IPS DF 6.9 (cell line): Measurements from ENCODE around the gene BCAN.

Source experiments
- DNase-seq: peaks from one replicate; pipeline ENCODE4 v3.0.0-alpha.2; 2013; ENCODE audit warnings: low read depth, low spot score
- H3K27ac ChIP-seq: one replicate; pipeline ENCODE4 v1.5.1; 2013; ENCODE audit warnings: low read length, control low read depth
- H3K27me3 ChIP-seq: 2 replicates; pipeline ENCODE4 v1.6.1; 2013; ENCODE audit warnings: mild to moderate bottlenecking, low read length; ENCODE audit not compliant: control insufficient read depth, insufficient read depth
- H3K36me3 ChIP-seq: 2 replicates; pipeline ENCODE4 v1.6.1; 2013; ENCODE audit warnings: low read length; ENCODE audit not compliant: control insufficient read depth, insufficient read depth
- H3K4me1 ChIP-seq: 2 replicates; pipeline ENCODE4 v1.6.1; 2013; ENCODE audit warnings: low read length; ENCODE audit not compliant: control insufficient read depth, insufficient read depth
- H3K4me3 ChIP-seq: 2 replicates; pipeline ENCODE4 v1.5.1; 2013; ENCODE audit warnings: mild to moderate bottlenecking, low read length
- H3K9me3 ChIP-seq: 2 replicates; pipeline ENCODE4 v1.6.1; 2013; ENCODE audit warnings: low read length, inconsistent platforms; ENCODE audit not compliant: control insufficient read depth, insufficient read depth
- WGBS: extraction: QIAGEN DNeasy Blood & Tissue Kit; methylation state at CpG from one replicate; pipeline ENCODE4 v1.1.7; 2013; ENCODE audit warnings: mixed read lengths, missing lambda C conversion rate; ENCODE audit not compliant: insufficient read length, insufficient coverage; 5-methylcytosine and 5-hydroxymethylcytosine counted together

Gene BCAN

GRCh38 chr1:156690675-156691036 lies 48.7 kb downstream of the BCAN start:
- no CpG with 5 or more reads among the region's 8 CpGs for WGBS
- Histone ChIP-seq H3K27me3 (no peaks in the 10 kb centered on the region), H3K4me3 (no peak overlapping the region), H3K4me1 (peaks cover 22% of the 10 kb centered on the region), H3K9me3 (no peaks in the 10 kb centered on the region), H3K36me3 (no peaks in the 10 kb centered on the region), H3K27ac (no peak overlapping the region)
- no peak for DNase-seq

GRCh38 chr1:156691191-156691590 lies 49.3 kb downstream of the BCAN start:
- H3K9me3 ChIP-seq = no peaks in the 10 kb centered on the region
- H3K27ac ChIP-seq = no peak overlapping the region
- no CpG with 5 or more reads among the region's 10 CpGs for WGBS
- H3K4me3 ChIP-seq = no peak overlapping the region
- no peak for DNase-seq
- peaks cover 22% of the 10 kb centered on the region for H3K4me1 ChIP-seq
- no peaks in the 10 kb centered on the region for H3K27me3 ChIP-seq
- H3K36me3 ChIP-seq = no peaks in the 10 kb centered on the region

GRCh38 chr1:156691665-156692440 lies 49.9 kb downstream of the BCAN start:
- no CpG with 5 or more reads among the region's 20 CpGs for WGBS
- H3K9me3 ChIP-seq = no peaks in the 10 kb centered on the region
- no peaks in the 10 kb centered on the region for H3K27me3 ChIP-seq
- H3K4me3 ChIP-seq = no peak overlapping the region
- H3K4me1 ChIP-seq = peaks cover 22% of the 10 kb centered on the region
- H3K27ac ChIP-seq = no peak overlapping the region
- DNase-seq = no peak
- H3K36me3 ChIP-seq = no peaks in the 10 kb centered on the region

- Histone ChIP-seq H3K36me3 (no peaks in the 10 kb centered on the region), H3K27me3 (no peaks in the 10 kb centered on the region), H3K9me3 (no peaks in the 10 kb centered on the region), H3K27ac (peak overlapping the region; percentile 14), H3K4me1 (peaks cover 22% of the 10 kb centered on the region), H3K4me3 (no peak overlapping the region)
- WGBS = no CpG with 5 or more reads among the region's 13 CpGs
- DNase-seq = no peak
Measured at GRCh38 chr1:156692441-156692924, 50.6 kb downstream of the BCAN start.

GRCh38 chr1:156692925-156693847 lies 51.3 kb downstream of the BCAN start:
- peak; percentile 97 for DNase-seq
- no peak overlapping the region for H3K27ac ChIP-seq
- H3K27me3 ChIP-seq = no peaks in the 10 kb centered on the region
- peaks cover 22% of the 10 kb centered on the region for H3K4me1 ChIP-seq
- no CpG with 5 or more reads among the region's 16 CpGs for WGBS
- no peaks in the 10 kb centered on the region for H3K36me3 ChIP-seq
- H3K9me3 ChIP-seq = no peaks in the 10 kb centered on the region
- no peak overlapping the region for H3K4me3 ChIP-seq

GRCh38 chr1:156693848-156694689 lies 52.2 kb downstream of the BCAN start:
- Histone ChIP-seq H3K4me1 (peaks cover 22% of the 10 kb centered on the region), H3K27me3 (no peaks in the 10 kb centered on the region), H3K4me3 (no peak overlapping the region), H3K9me3 (no peaks in the 10 kb centered on the region), H3K27ac (no peak overlapping the region), H3K36me3 (peaks cover 4% of the 10 kb centered on the region)
- no peak for DNase-seq
- WGBS = no CpG with 5 or more reads among the region's 12 CpGs

- H3K27me3 ChIP-seq = no peaks in the 10 kb centered on the region
- H3K4me3 ChIP-seq = no peak overlapping the region
- WGBS = no CpG with 5 or more reads among the region's 5 CpGs
- H3K27ac ChIP-seq = no peak overlapping the region
- H3K4me1 ChIP-seq = peaks cover 22% of the 10 kb centered on the region
- no peak for DNase-seq
- H3K36me3 ChIP-seq = peaks cover 7% of the 10 kb centered on the region
- H3K9me3 ChIP-seq = no peaks in the 10 kb centered on the region
Measured at GRCh38 chr1:156694690-156694962, 52.7 kb downstream of the BCAN start.

- WGBS = no CpG with 5 or more reads among the region's 8 CpGs
- no peak overlapping the region for H3K4me3 ChIP-seq
- peaks cover 19% of the 10 kb centered on the region for H3K36me3 ChIP-seq
- no peak overlapping the region for H3K27ac ChIP-seq
- no peaks in the 10 kb centered on the region for H3K9me3 ChIP-seq
- H3K27me3 ChIP-seq = no peaks in the 10 kb centered on the region
- peaks cover 10% of the 10 kb centered on the region for H3K4me1 ChIP-seq
- no peak for DNase-seq
Measured at GRCh38 chr1:156696755-156697154, 54.8 kb downstream of the BCAN start.

GRCh38 chr1:156697481-156697880 lies 55.6 kb downstream of the BCAN start:
- no peaks in the 10 kb centered on the region for H3K27me3 ChIP-seq
- no peaks in the 10 kb centered on the region for H3K9me3 ChIP-seq
- no CpG with 5 or more reads among the region's 8 CpGs for WGBS
- no peak overlapping the region for H3K4me3 ChIP-seq
- peaks cover 19% of the 10 kb centered on the region for H3K36me3 ChIP-seq
- H3K4me1 ChIP-seq = peaks cover 10% of the 10 kb centered on the region
- no peak for DNase-seq
- no peak overlapping the region for H3K27ac ChIP-seq

- WGBS = no CpG with 5 or more reads among the region's 1 CpG
- no peak overlapping the region for H3K27ac ChIP-seq
Measured at GRCh38 chr1:156698995-156699394, 57.1 kb downstream of the BCAN start.

More at GRCh38 chr1:156698995-156699394, 57.1 kb downstream of the BCAN start:
- no peak for DNase-seq
- H3K36me3 ChIP-seq = peaks cover 19% of the 10 kb centered on the region
- no peak overlapping the region for H3K4me3 ChIP-seq
- peaks cover 7% of the 10 kb centered on the region for H3K4me1 ChIP-seq
- H3K27me3 ChIP-seq = no peaks in the 10 kb centered on the region; the same call in 1 of the 2 replicates
- no peaks in the 10 kb centered on the region for H3K9me3 ChIP-seq
